Transverse colon (tissue), 4 donors: Measurements from ENCODE around the gene RTTN.

Source experiments
- CTCF ChIP-seq, 5 experiments: fragments of 200-600 bp in 3 of 5; fragments of 450-650 bp in 2 of 5; sonication (generic) in 3 of 5; IDR thresholded peaks; 1 replicate in 2 of 5; 2 replicates in 3 of 5; pipeline ENCODE4 v1.5.1; 2016 to 2017; ENCODE audit warnings: antibody characterized with exemption in 5 of 5, inconsistent platforms in 3 of 5, mild to moderate bottlenecking in 2 of 5, moderate library complexity in 1 of 5
- POLR2AphosphoS5 ChIP-seq, 3 donors: sonication (generic); formaldehyde crosslinking; IDR thresholded peaks; one replicate each; pipeline ENCODE4 v1.6.1; 2016; ENCODE audit warnings: antibody characterized with exemption in 3 of 3

GRCh38 chr18:69982417-69982816 is 223.1 kb downstream of the RTTN start:
- TF ChIP-seq CTCF (IDR thresholded peaks at IDR 0.05) (no peak), POLR2AphosphoS5 (IDR thresholded peaks at IDR 0.05) (no peak)
